Measurements from ENCODE around the gene CLIC4. TPM values are rescaled to one million over a fixed set of nuclear protein-coding genes. Genes with fewer than 3 reads are reported as not detected.
"Not testable (repeated sequence)": the region's sequence is repeated elsewhere in the genome, so short reads cannot be mapped to it uniquely, and the experiment has no call there.

Gene CLIC4
- total RNA-seq, 1 experiment from 2014 or later: 242 TPM

- Mint-ChIP-seq H3K4me1 (ENCODE audit: insufficient read depth, unreplicated experiment) (no peaks in the 10 kb centered on the region), H3K36me3 (ENCODE audit: insufficient read depth, unreplicated experiment) (no peaks in the 10 kb centered on the region), H3K4me3 (ENCODE audit: unreplicated experiment) (no peak overlapping the region), H3K27me3 (ENCODE audit: insufficient read depth, unreplicated experiment) (peaks cover 13% of the 10 kb centered on the region), H3K9me3 (ENCODE audit: unreplicated experiment) (peaks cover 6% of the 10 kb centered on the region), H3K27ac (ENCODE audit: low read depth, unreplicated experiment) (no peak overlapping the region)
- CTCF ChIA-PET: interaction anchor here (1.0 kb wide), 1 partner anchor 8 kb away, joined by 3 read pairs; no protein-coding TSS in a partner anchor
- BruUV-seq (replicated peaks): no TSS peak
- TF ChIP-seq CTCF (IDR thresholded peaks at IDR 0.05; ENCODE audit: unreplicated experiment): no peak
- POLR2A ChIA-PET: no interaction called here
- DNase-seq (ENCODE audit: unreplicated experiment): no peak
- intact Hi-C loops (cut with micrococcal nuclease): no loop called here
Observed at GRCh38 chr1:24888971-24889676, 143.9 kb downstream of the CLIC4 start.

GRCh38 chr1:24890887-24891286 is 145.6 kb downstream of the CLIC4 start:
- intact Hi-C loops (cut with micrococcal nuclease): no loop called here
- no peak for DNase-seq (ENCODE audit: unreplicated experiment)
- no peaks in the 10 kb centered on the region for H3K36me3 Mint-ChIP-seq (ENCODE audit: insufficient read depth, unreplicated experiment)
- POLR2A ChIA-PET: no interaction called here
- H3K4me1 Mint-ChIP-seq (ENCODE audit: insufficient read depth, unreplicated experiment): no peaks in the 10 kb centered on the region
- CTCF ChIA-PET: no interaction called here
- no peaks in the 10 kb centered on the region for H3K27me3 Mint-ChIP-seq (ENCODE audit: insufficient read depth, unreplicated experiment)
- no TSS peak for BruUV-seq (replicated peaks)
- no peak for TF ChIP-seq CTCF (IDR thresholded peaks at IDR 0.05; ENCODE audit: unreplicated experiment)
- H3K27ac Mint-ChIP-seq (ENCODE audit: low read depth, unreplicated experiment): no peak overlapping the region
- no peak overlapping the region for H3K4me3 Mint-ChIP-seq (ENCODE audit: unreplicated experiment)
- peaks cover 6% of the 10 kb centered on the region for H3K9me3 Mint-ChIP-seq (ENCODE audit: unreplicated experiment)

GRCh38 chr1:24891367-24891766 is 146.1 kb downstream of the CLIC4 start:
- CTCF ChIA-PET; H3K27me3 Mint-ChIP-seq (ENCODE audit: insufficient read depth, unreplicated experiment); BruUV-seq (replicated peaks); H3K4me3 Mint-ChIP-seq (ENCODE audit: unreplicated experiment); DNase-seq (ENCODE audit: unreplicated experiment); intact Hi-C loops (cut with micrococcal nuclease); H3K36me3 Mint-ChIP-seq (ENCODE audit: insufficient read depth, unreplicated experiment); H3K4me1 Mint-ChIP-seq (ENCODE audit: insufficient read depth, unreplicated experiment); H3K27ac Mint-ChIP-seq (ENCODE audit: low read depth, unreplicated experiment); POLR2A ChIA-PET; H3K9me3 Mint-ChIP-seq (ENCODE audit: unreplicated experiment): not testable (repeated sequence)

- Mint-ChIP-seq H3K4me3 (ENCODE audit: unreplicated experiment) (no peak overlapping the region), H3K27me3 (ENCODE audit: insufficient read depth, unreplicated experiment) (no peaks in the 10 kb centered on the region), H3K4me1 (ENCODE audit: insufficient read depth, unreplicated experiment) (no peaks in the 10 kb centered on the region), H3K27ac (ENCODE audit: low read depth, unreplicated experiment) (no peak overlapping the region), H3K36me3 (ENCODE audit: insufficient read depth, unreplicated experiment) (no peaks in the 10 kb centered on the region), H3K9me3 (ENCODE audit: unreplicated experiment) (peaks cover 6% of the 10 kb centered on the region)
- ChIA-PET CTCF (no interaction called here), POLR2A (no interaction called here)
- intact Hi-C loops (cut with micrococcal nuclease): no loop called here
- DNase-seq (ENCODE audit: unreplicated experiment): no peak
- no TSS peak for BruUV-seq (replicated peaks)
- TF ChIP-seq CTCF (IDR thresholded peaks at IDR 0.05; ENCODE audit: unreplicated experiment): no peak
Observed at GRCh38 chr1:24892188-24893153, 147.2 kb downstream of the CLIC4 start.

All from MCF 10A (cell line).